ENCODE results near the gene GNG14. TPM values are rescaled to one million over a fixed set of nuclear protein-coding genes. Genes with fewer than 3 reads are reported as not detected.

Gene GNG14
- total and polyA plus RNA-seq, 2 of the 13 experiments (the other 11 are each of a cell fraction or from before 2014, with no cell fraction given) = not detected

- no peak for TF ChIP-seq ZBTB4 (CRISPR knock-in tag; IDR thresholded peaks at IDR 0.05; ENCODE audit: borderline replicate concordance)
- no peak for TF ChIP-seq FOXO1 (CRISPR knock-in tag; IDR thresholded peaks at IDR 0.05)
- TF ChIP-seq CBX5 (CRISPR knock-in tag; IDR thresholded peaks at IDR 0.05; ENCODE audit: borderline replicate concordance) = no peak
- no peak for TF ChIP-seq LBX2 (CRISPR knock-in tag; IDR thresholded peaks at IDR 0.05; ENCODE audit: borderline replicate concordance)
- TF ChIP-seq JUNB (CRISPR knock-in tag; IDR thresholded peaks at IDR 0.05; ENCODE audit: borderline replicate concordance) = no peak
- TF ChIP-seq ZNF407 (CRISPR knock-in tag; IDR thresholded peaks at IDR 0.05; ENCODE audit: not compliant biosample characterization) = no peak
- TF ChIP-seq ZSCAN12 (CRISPR knock-in tag; IDR thresholded peaks at IDR 0.05) = no peak
- no peak for TF ChIP-seq ZNF30 (CRISPR knock-in tag; IDR thresholded peaks at IDR 0.05)
- TF ChIP-seq ZNF354B (CRISPR knock-in tag; IDR thresholded peaks at IDR 0.05) = no peak
- TF ChIP-seq ZBTB8A (CRISPR knock-in tag; IDR thresholded peaks at IDR 0.05; ENCODE audit: borderline replicate concordance, low read depth) = no peak
- no peak for TF ChIP-seq ZNF251 (CRISPR knock-in tag; IDR thresholded peaks at IDR 0.05)
- no peak for TF ChIP-seq SMAD9 (CRISPR knock-in tag; IDR thresholded peaks at IDR 0.05)
- TF ChIP-seq ZBTB25 (CRISPR knock-in tag; IDR thresholded peaks at IDR 0.05) = no peak
- 0 out of 2 replicates have a peak, but pooled peaks have one; percentile 48 for TF ChIP-seq BORCS8-MEF2B (CRISPR knock-in tag; IDR thresholded peaks at IDR 0.05)
- no peak for TF ChIP-seq ZNF747 (CRISPR knock-in tag; IDR thresholded peaks at IDR 0.05; ENCODE audit: borderline replicate concordance)
Observed at GRCh38 chr19:12736995-12737834, 49.4 kb downstream of the GNG14 start, which contains the start of gene GET3 (continued).
